GM12873 (cell line): Measurements from ENCODE around the gene NGFR.

Source experiments
- CTCF ChIP-seq: IDR thresholded peaks from 2 replicates; pipeline ENCODE4 v1.5.1; 2012; ENCODE audit warnings: low read depth, mild to moderate bottlenecking, moderate library complexity, low read length, control low read depth; ENCODE audit not compliant: insufficient read depth; ENCODE audit errors: missing control alignments

Gene NGFR

GRCh38 chr17:49452661-49453060 lies 42.4 kb upstream of the NGFR start:
- TF ChIP-seq CTCF = no peak

GRCh38 chr17:49454050-49454449 lies 41.0 kb upstream of the NGFR start:
- TF ChIP-seq CTCF = no peak

GRCh38 chr17:49455272-49455861 lies 39.7 kb upstream of the NGFR start:
- TF ChIP-seq CTCF = no peak

- TF ChIP-seq CTCF = no peak
These were observed 38.7 kb upstream of the NGFR start for GRCh38 chr17:49456183-49456965.

GRCh38 chr17:49457564-49458535 lies 37.2 kb upstream of the NGFR start:
- no peak for TF ChIP-seq CTCF

- TF ChIP-seq CTCF = peak; percentile 15
These were observed 35.6 kb upstream of the NGFR start for GRCh38 chr17:49459401-49459984.
